Osteocyte (in vitro differentiated cells): ENCODE data around the gene P2RX6. TPM values are rescaled to one million over a fixed set of nuclear protein-coding genes. Genes with fewer than 3 reads are reported as not detected.

Experiments
- DNase-seq: peaks from one replicate; pipeline ENCODE4 v3.0.0; 2021; ENCODE audit warnings: mixed read lengths; ENCODE audit not compliant: unreplicated experiment; ENCODE audit errors: extremely low spot score
- H3K27ac Mint-ChIP-seq: one replicate; pipeline ENCODE4 v1.8.0; 2021; ENCODE audit warnings: mild to moderate bottlenecking, mixed read lengths; ENCODE audit not compliant: unreplicated experiment
- H3K27me3 Mint-ChIP-seq: one replicate; pipeline ENCODE4 v1.8.0; 2021; ENCODE audit warnings: mixed read lengths; ENCODE audit not compliant: unreplicated experiment
- H3K36me3 Mint-ChIP-seq: one replicate; pipeline ENCODE4 v1.8.0; 2021; ENCODE audit warnings: mixed read lengths; ENCODE audit not compliant: unreplicated experiment
- H3K4me1 Mint-ChIP-seq: one replicate; pipeline ENCODE4 v1.8.0; 2021; ENCODE audit warnings: mixed read lengths; ENCODE audit not compliant: unreplicated experiment
- H3K4me3 Mint-ChIP-seq: one replicate; pipeline ENCODE4 v1.8.0; 2021; ENCODE audit warnings: mild to moderate bottlenecking, moderate library complexity, mixed read lengths; ENCODE audit not compliant: unreplicated experiment
- H3K9me3 Mint-ChIP-seq: one replicate; pipeline ENCODE4 v1.8.0; 2021; ENCODE audit warnings: mixed read lengths; ENCODE audit not compliant: unreplicated experiment
- total RNA-seq: library from RNA; stranded (reverse); gene quantifications from 2 replicates; pipeline ENCODE4 v1.2.1, GENCODE V29; 2021
- TF ChIP-seq, protein P1 (sequence below): fragments of 200-600 bp; sonication (generic); IDR thresholded peaks from 2 replicates; pipeline ENCODE4 v1.5.0; 2021; ENCODE audit warnings: antibody characterized with exemption, mild to moderate bottlenecking, moderate library complexity

The P2RX6 gene
- total RNA-seq, 1 donor from 2014 or later = 3.5 TPM

DNA sequence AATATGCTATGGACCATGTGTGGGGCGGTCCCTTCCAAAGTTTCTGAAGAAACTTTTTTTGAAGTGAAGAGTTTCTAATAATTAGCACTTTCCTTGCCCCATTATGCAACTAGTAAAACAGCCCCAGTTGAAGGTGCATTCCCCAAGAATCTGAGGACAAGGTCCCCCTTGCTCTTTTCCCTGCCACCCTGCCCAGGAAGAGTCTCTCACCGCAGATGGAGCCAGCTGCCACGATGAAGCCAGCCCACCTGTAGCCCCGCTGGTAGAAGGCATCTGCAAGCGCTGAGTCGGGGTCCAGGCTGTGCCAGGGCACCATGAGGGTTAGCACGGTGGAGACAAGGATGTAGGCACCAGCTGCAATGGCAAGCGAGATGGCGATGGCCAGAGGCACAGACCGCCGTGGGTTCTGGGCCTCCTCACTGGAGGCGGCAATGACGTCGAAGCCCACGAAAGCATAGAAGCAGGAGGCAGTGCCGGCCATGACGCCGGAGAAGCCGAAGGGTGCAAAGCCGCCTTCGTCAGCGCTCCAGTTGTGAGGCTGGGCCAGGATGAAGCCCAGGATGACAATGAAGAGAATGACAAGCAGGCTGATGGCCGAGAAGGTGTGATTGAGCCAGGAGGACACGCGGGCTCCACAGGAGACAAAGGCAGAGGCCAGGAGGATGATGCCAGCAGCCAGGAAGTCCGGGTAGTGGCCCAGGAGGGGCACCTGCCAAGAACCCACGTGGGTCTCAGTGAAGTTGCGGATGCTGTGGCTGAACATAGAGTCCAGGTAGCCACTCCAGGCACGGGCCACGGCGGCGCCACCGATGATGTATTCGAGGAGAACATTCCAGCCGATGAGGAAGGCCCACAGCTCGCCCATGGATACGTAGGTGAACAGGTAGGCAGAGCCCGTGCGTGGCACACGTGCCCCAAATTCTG, 15.9 kb downstream of the P2RX6 start:
- TF ChIP-seq, protein P1, sequence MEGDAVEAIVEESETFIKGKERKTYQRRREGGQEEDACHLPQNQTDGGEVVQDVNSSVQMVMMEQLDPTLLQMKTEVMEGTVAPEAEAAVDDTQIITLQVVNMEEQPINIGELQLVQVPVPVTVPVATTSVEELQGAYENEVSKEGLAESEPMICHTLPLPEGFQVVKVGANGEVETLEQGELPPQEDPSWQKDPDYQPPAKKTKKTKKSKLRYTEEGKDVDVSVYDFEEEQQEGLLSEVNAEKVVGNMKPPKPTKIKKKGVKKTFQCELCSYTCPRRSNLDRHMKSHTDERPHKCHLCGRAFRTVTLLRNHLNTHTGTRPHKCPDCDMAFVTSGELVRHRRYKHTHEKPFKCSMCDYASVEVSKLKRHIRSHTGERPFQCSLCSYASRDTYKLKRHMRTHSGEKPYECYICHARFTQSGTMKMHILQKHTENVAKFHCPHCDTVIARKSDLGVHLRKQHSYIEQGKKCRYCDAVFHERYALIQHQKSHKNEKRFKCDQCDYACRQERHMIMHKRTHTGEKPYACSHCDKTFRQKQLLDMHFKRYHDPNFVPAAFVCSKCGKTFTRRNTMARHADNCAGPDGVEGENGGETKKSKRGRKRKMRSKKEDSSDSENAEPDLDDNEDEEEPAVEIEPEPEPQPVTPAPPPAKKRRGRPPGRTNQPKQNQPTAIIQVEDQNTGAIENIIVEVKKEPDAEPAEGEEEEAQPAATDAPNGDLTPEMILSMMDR = no peak
- Mint-ChIP-seq H3K27me3 (no peaks in the 10 kb centered on the region), H3K4me3 (no peak overlapping the region), H3K36me3 (no peaks in the 10 kb centered on the region), H3K9me3 (no peaks in the 10 kb centered on the region), H3K27ac (no peak overlapping the region), H3K4me1 (peaks cover 17% of the 10 kb centered on the region)
- no peak for DNase-seq

DNA sequence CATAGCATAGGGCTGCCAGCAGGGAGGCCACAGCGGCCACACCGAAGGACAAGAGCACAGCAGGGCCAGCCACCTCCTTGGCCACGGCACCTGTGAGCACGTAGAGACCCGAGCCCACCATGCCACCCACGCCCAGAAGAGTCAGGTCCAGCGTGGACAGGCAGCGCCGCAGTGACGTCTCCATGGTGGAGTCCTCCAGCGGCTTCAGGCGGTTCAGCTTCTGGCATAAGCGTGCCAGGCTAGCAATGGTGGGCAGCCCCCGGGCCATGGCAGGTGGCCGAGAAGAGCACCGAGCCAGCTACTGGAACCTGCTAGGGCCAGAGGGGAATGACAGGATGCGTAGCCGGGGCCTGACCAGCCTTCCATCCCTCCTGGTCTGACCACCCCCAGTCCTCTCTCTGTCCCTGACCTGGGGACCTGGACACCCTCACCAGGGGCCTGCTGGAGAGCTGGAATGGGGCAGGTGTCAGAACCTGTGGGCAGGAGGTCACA, 16.6 kb downstream of the P2RX6 start:
- Mint-ChIP-seq H3K4me3 (no peak overlapping the region), H3K27ac (no peak overlapping the region), H3K9me3 (no peaks in the 10 kb centered on the region), H3K27me3 (no peaks in the 10 kb centered on the region), H3K36me3 (no peaks in the 10 kb centered on the region), H3K4me1 (peaks cover 17% of the 10 kb centered on the region)
- TF ChIP-seq, protein P1 = no peak
- DNase-seq = no peak

DNA sequence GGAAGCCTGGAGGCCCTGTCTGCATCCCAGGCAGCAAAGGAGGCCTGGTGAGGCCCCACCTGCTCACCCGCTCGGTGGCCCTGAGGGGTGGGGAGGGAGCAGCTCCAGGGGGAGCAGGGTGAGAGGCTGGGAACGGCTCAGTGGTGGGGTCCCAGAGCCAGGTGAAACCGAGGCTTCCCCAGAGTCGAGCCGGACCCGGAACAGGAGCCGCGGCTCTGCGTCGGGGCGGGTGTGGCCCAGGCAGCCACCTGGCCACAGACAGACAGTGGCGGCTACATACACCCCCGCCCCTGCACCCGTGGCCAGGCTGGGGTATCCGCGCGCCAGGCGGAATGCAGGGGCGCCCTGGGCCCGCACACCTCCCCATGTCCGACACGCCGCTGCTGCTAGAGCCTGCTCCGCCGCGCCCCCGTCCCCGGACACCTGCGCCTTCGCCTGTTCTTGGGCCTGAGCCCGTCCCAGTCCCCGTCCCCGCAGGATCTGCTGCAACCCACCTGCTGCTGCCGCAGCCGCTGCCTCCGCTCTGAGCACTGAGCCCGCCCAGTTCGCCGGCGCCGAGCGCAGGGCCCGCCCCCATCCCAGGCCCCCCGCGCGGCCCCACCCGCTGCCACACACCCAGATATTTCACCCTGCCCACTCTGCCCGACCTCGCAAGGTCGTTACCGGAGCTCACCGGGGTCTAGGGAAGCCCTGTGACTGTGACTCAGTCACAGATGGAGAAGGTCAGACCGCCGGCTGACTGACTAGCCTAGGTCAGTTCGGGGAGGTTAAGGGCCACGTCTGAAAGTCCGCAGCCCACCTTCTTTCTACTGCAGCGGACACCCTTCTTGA, 17.3 kb downstream of the P2RX6 start, which contains the start of gene SLC7A4:
SLC7A4 (minus strand) TSS at position 525 of the 831 bp plus-strand sequence. CDS start 749 bp downstream, outside the sequence.
- H3K4me3 Mint-ChIP-seq = no peak within 1 kb of the TSS
- no peaks in the 10 kb centered on the region for H3K9me3 Mint-ChIP-seq
- H3K36me3 Mint-ChIP-seq = no peaks in the 10 kb centered on the region
- no peak for DNase-seq
- peaks cover 16% of the 10 kb centered on the region for H3K4me1 Mint-ChIP-seq
- TF ChIP-seq, protein P1 = no peak
- H3K27me3 Mint-ChIP-seq = no peaks in the 10 kb centered on the region
- H3K27ac Mint-ChIP-seq = no peak within 1 kb of the TSS

DNA sequence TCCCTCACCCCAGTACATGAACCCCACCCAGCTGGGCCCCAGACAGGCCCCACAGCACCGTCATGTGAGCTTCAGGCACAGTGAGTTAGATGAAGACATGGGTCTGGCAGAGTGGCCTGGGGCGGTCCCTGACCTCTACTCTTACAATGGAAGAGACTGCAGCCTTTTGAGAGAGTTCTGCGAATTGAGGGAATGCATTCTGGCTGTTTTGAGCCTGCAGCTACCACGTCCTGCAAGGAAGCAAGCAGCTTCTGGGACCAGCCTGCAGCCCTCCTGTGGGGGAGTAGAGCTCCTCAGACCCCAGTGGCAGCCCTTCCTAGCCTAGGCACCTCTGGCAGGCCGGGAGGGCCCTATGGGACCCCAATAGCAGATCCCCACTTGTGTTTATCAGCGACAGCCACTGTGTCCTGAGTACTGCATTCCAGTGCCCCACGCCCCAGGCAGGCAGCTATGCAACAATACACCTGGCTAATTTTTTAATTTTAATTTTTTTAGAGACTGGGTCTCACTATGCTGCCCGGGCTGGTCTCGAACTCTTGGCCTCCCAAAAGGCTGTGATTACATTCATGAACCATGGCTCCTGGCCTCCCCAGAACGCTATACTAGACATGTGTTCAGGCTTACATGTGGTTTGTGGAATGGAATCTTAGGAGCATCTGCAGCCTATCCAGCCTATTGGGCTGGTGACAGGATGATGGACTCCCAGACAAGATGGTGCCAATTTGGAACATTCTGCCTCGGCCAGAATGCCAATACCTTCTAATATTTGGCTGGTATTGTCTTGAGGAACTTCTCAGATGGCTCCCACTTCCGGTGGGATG, 18.1 kb downstream of the P2RX6 start:
- no peak overlapping the region for H3K4me3 Mint-ChIP-seq

More for the DNA sequence above, 18.1 kb downstream of the P2RX6 start:
- Mint-ChIP-seq H3K9me3 (no peaks in the 10 kb centered on the region), H3K27ac (no peak overlapping the region), H3K27me3 (no peaks in the 10 kb centered on the region), H3K36me3 (no peaks in the 10 kb centered on the region), H3K4me1 (peaks cover 18% of the 10 kb centered on the region)
- DNase-seq = no peak
- TF ChIP-seq, protein P1 = no peak
